NCI-H146 (cell line): Measurements from ENCODE around the gene SYT7.
A peak's percentile ranks its signal among the peaks of the same experiment; 100 is the strongest.

Experiments used
- DNase-seq: peaks from one replicate; lab custom pipeline; 2025; lab: John Stamatoyannopoulos, UW

The SYT7 gene

GRCh38 chr11:61515686-61516085 lies 65.2 kb downstream of the SYT7 start:
- DNase-seq: no peak

GRCh38 chr11:61514050-61514917 lies 66.6 kb downstream of the SYT7 start:
- peak; percentile 35 for DNase-seq

GRCh38 chr11:61513143-61513765 lies 67.6 kb downstream of the SYT7 start:
- DNase-seq: no peak

GRCh38 chr11:61512435-61512834 lies 68.4 kb downstream of the SYT7 start:
- peak; percentile 94 for DNase-seq

- no peak for DNase-seq
Observed at GRCh38 chr11:61511383-61511782, 69.5 kb downstream of the SYT7 start.

GRCh38 chr11:61510974-61511373 lies 69.9 kb downstream of the SYT7 start:
- DNase-seq: no peak

- DNase-seq: no peak
Observed at GRCh38 chr11:61510166-61510919, 70.5 kb downstream of the SYT7 start.

- DNase-seq: peak; percentile 89
Observed at GRCh38 chr11:61509043-61510029, 71.5 kb downstream of the SYT7 start.

GRCh38 chr11:61507962-61508861 lies 72.7 kb downstream of the SYT7 start, which contains the start of gene LRRC10B:
Gene LRRC10B, plus strand, starts transcription at chr11:61508749. Its CDS starts 250 bp downstream, at chr11:61508999.
- peak; percentile 89 for DNase-seq

GRCh38 chr11:61507012-61507768 lies 73.7 kb downstream of the SYT7 start:
- DNase-seq: no peak

- no peak for DNase-seq
Observed at GRCh38 chr11:61505640-61506155, 75.2 kb downstream of the SYT7 start.

- no peak for DNase-seq
Observed at GRCh38 chr11:61505106-61505505, 75.8 kb downstream of the SYT7 start.

GRCh38 chr11:61503135-61503770 lies 77.6 kb downstream of the SYT7 start:
- DNase-seq: no peak

GRCh38 chr11:61502522-61502921 lies 78.4 kb downstream of the SYT7 start:
- no peak for DNase-seq

- no peak for DNase-seq
Observed at GRCh38 chr11:61499816-61500491, 80.9 kb downstream of the SYT7 start.

- DNase-seq: no peak
Observed at GRCh38 chr11:61498767-61499341, 82.0 kb downstream of the SYT7 start.

- DNase-seq: no peak
Observed at GRCh38 chr11:61497876-61498275, 83.0 kb downstream of the SYT7 start.

GRCh38 chr11:61497473-61497872 lies 83.4 kb downstream of the SYT7 start:
- no peak for DNase-seq
